ENCODE results near the gene MTHFSD.

MTHFSD gene

GRCh38 chr16:86505185-86505898 is 49.7 kb downstream of the MTHFSD start:
- no peak for DNase-seq

DNA sequence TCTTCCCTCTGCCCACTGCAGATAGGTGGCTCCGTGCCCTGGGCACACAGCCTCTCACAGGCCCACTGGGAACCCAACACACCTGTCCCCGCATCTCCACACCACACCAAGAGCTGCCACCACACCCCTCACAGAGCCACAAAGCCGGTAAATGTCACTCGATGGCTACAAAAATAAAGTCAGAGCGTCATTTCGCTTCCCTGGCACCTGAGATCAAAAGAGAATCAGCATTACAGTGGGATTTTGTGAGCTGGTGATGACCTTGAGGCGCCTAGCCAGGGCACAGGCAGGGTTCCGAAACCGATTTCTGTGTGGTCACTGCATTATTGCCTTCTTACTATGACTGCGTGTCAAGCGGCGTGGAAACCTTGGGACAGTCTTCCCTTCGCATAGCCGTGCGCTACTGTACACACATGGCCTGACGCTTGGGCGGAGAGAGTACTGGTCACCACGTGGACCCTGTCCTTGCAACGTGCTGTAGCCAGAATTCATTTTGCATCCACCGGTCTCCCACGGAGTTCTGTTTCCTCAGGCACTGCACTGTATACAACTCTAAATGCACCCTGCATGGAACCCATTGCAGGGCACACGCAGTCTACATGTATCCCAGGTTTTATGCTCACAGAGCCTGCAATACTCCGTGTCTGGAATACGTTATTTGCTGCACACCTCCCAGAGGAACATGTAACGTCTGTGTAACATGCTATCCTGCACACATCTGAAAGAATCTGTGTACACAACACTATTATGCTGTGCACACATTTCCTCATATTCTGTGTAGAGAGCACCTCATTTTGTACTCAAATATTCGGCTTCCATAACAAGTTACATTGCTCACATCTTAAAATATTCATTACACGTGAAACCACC is 50.5 kb downstream of the MTHFSD start:
- DNase-seq: no peak

DNA sequence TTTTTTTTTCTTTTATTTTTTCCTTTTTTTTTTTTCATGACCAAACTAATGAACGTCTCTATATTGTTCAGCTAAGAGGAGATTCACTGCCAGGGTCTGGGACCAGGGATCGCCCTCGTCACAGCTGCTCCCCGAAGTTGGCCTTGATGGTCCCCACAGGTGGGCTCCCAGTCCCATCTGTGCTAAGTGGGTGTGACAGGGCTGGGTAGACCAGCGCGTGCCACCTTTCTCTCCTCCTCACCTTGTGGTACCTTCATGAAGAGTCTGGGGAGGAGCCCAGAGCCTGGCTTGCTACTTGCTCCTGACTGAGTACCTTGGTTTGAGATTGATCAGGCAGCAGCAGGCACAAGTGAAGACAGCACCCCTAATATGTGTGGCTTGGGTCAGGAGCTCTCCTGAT is 51.2 kb downstream of the MTHFSD start:
- no peak for DNase-seq

GRCh38 chr16:86502856-86503748 is 51.9 kb downstream of the MTHFSD start:
- DNase-seq: no peak

- no peak for DNase-seq
Measured at GRCh38 chr16:86501989-86502855, 52.8 kb downstream of the MTHFSD start.

GRCh38 chr16:86500708-86501510 is 54.1 kb downstream of the MTHFSD start:
- DNase-seq: no peak

DNA sequence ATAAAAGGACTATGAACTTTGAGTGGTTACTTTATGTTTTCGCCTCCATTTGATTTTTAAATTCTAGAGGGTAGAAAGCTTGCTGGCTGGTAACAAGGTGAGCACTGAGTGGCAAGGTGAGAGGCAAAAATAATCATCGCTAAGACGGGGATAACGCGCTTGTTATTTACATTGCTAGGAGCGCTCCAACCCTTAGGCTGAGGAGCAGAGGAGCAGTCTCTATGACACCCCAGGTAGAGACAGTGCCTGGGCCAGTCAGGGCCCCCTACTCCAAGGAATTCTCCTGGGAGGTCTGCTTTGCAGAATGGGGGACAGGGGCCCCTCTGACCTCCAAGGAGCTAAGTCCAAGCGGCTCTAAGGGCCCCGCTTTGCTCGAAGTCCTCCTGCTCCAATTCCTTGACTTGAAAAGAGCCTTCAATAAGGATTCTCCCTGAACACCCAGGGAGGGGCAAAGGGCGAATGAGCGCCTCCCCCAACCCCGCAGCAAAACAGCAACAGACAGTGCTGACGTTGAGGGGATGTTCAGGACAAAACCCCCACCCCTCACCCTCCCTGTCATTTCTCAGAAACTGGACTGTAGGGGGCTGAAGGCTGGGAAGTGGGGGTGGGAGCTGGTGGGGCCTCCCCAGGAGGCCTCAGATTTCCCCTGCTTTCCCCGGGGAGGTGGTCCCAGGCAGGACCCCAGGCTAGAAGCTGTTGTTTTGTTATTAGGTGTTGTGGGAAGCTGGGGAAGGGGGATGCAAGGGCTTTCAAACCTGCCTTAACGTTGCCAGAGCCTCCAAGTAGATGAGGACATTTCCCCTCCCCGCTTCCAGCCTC is 54.9 kb downstream of the MTHFSD start:
- no peak for DNase-seq

- DNase-seq: no peak
Measured at GRCh38 chr16:86499440-86499786, 55.6 kb downstream of the MTHFSD start.

GRCh38 chr16:86498671-86499439 is 56.2 kb downstream of the MTHFSD start:
- no peak for DNase-seq

GRCh38 chr16:86498155-86498670 is 56.8 kb downstream of the MTHFSD start:
- no peak for DNase-seq

DNA sequence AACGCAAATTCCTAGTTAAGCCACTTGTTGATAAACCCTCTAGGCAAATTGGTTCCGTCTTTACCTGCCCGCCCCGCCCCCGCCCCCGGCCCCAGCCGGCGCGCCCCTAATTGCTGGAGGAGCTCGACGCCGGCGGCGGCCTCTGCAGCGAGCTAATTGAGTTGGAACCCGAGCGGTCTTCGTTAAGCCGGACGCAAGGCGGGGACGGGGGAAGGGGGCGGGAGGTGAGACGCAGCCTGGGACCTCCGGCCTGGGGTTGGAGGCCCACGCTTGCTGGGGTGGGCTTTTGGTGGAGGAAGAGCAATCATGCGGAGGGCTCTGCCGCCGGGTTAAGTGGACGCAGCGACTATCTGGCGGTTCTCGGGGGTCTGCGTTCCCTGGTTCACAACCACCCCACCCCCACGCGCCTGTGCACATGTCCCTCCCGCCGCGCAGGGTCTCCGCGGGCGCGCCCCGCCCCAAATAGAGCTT is 57.4 kb downstream of the MTHFSD start:
- no peak for DNase-seq

DNA sequence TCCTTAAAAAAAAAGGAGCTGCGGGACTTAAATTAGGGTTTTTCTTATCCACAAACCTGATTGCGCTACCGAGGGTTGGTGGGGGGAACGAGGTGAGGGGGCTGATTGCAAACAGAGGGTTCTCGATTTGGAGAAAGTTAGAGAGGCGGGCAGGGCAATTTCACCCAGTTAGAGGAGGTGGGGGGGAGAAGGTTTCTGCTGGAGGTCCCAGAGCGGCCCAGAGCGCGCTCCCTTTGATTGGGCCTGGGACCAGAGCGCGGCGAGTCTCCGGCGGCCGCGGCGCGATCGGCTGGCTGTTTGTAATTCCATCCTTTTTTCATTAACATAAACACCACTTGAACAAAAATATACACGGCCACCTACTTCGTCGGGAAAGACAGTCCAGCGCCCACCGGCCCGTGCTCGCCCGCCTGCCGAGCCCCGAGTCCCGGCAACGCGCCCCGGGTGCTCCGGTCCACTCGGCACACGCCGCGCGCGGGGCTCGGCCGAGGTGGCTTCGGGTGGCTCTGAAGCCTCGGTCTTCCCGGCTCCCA is 58.0 kb downstream of the MTHFSD start:
- no peak for DNase-seq

- no peak for DNase-seq
Measured at GRCh38 chr16:86496262-86496928, 58.6 kb downstream of the MTHFSD start.

DNA sequence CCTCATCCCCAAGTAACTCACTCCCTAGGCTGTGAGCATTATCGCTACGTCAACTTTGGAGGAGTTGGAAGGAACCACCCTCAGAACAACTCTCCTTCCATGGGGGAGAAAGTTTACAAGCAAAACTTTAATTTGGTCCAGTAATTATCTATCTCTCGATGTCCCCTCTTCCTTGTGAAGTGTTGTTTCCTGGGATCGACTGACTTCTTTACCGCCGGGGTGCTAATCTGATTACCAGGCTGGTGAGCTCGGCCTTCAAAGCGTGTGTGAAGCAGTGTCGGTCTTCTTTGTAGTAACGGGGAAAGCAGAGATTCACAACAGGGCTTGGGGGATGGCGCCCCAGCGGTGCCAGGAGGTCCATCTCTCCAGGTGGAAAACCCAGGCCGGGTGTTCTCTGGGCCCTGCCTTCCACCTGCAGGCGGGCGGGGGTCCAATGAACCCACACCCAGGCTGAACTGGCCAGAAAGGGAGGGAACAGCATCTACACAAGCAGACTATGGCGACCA is 59.2 kb downstream of the MTHFSD start:
- DNase-seq: no peak

- DNase-seq: no peak
Measured at GRCh38 chr16:86495357-86495701, 59.7 kb downstream of the MTHFSD start.

DNA sequence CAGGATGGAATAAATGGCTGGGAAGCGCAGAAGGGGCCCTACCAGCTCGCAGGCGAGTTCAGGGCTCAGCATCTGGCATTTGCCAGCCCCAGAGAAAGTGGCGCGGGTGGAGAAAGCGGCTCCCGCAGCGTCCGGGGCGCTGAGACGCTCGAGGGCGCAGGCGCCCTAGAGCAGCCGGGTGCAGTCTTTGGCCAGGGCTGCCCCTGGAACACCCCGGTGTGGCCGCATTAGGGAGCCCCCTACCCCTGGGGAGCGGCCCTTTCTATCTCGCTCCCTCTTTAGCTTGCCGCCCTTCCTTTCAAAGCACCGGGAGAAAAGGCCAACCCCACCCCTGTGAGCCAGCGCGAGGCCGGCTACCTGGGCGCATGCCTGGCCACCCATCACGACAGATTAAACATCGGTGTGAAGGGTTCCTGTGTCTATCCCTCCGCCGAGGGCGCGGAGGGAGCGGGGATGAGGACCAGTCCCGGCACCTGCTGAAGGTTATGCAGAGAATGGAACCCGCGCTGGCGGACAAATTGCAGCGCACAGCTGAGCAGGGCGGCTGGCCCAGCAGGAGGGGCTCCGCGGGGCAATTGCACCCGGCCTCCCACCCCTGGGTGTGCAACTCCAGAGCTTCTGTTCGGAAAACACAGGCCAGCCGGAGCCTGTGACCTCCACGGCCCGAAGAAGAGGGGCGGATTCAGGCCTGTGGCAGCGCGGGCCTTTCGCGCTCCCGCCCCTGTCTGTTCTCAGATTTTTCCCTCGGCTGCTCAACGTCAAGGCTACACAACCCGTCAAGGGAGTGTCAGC is 60.3 kb downstream of the MTHFSD start:
- DNase-seq: no peak

Data from amygdala (tissue), 56 donors.